Hepatocyte (in vitro differentiated cells): Measurements from ENCODE around the gene CD40. TPM values are rescaled to one million over a fixed set of nuclear protein-coding genes. Genes with fewer than 3 reads are reported as not detected.

Experiments
- DNase-seq: peaks from one replicate; pipeline ENCODE4 v3.0.0-alpha.2; 2016; ENCODE audit warnings: low spot score
- H2AFZ ChIP-seq: fragments of 200-600 bp; sonication (generic); 2 replicates; pipeline ENCODE4 v1.6.0; 2016; ENCODE audit warnings: antibody characterized with exemption, mild to moderate bottlenecking
- H3K27ac ChIP-seq: fragments of 200-600 bp; sonication (generic); 2 replicates; pipeline ENCODE4 v1.5.1; 2016; ENCODE audit warnings: mild to moderate bottlenecking
- H3K27me3 ChIP-seq: fragments of 200-600 bp; sonication (generic); 2 replicates; pipeline ENCODE4 v1.6.1; 2016
- H3K36me3 ChIP-seq: fragments of 200-600 bp; sonication (generic); replicated peaks from 2 replicates; pipeline ENCODE4 v1.5.1; 2016; ENCODE audit warnings: low read depth; ENCODE audit not compliant: insufficient read depth
- H3K4me1 ChIP-seq: fragments of 200-600 bp; sonication (generic); 2 replicates; pipeline ENCODE4 v1.5.1; 2016; ENCODE audit warnings: mild to moderate bottlenecking, moderate library complexity; ENCODE audit not compliant: insufficient read depth
- H3K4me2 ChIP-seq: fragments of 200-600 bp; sonication (generic); 2 replicates; pipeline ENCODE4 v1.6.0; 2016
- H3K4me3 ChIP-seq: fragments of 200-600 bp; sonication (generic); 2 replicates; pipeline ENCODE4 v1.5.1; 2016; ENCODE audit warnings: mild to moderate bottlenecking
- H3K79me2 ChIP-seq: fragments of 200-600 bp; sonication (generic); 2 replicates; pipeline ENCODE4 v1.6.0; 2017; ENCODE audit warnings: mild to moderate bottlenecking
- H3K9me2 ChIP-seq: fragments of 200-600 bp; sonication (generic); replicated peaks from 2 replicates; pipeline ENCODE4 v1.6.0; 2017; ENCODE audit warnings: mild to moderate bottlenecking; ENCODE audit not compliant: insufficient read depth
- H3K9me3 ChIP-seq: fragments of 200-600 bp; sonication (generic); 2 replicates; pipeline ENCODE4 v1.5.1; 2016; ENCODE audit warnings: low read depth, mild to moderate bottlenecking
- H4K20me1 ChIP-seq: fragments of 200-600 bp; sonication (generic); 2 replicates; pipeline ENCODE4 v1.6.0; 2016; ENCODE audit warnings: mild to moderate bottlenecking; ENCODE audit not compliant: insufficient read depth, poor library complexity, severe bottlenecking
- EZH2 ChIP-seq: fragments of 200-600 bp; sonication (generic); IDR thresholded peaks from 2 replicates; pipeline ENCODE4 v1.6.1; 2016; ENCODE audit warnings: antibody characterized with exemption, mild to moderate bottlenecking, borderline replicate concordance
- EZH2phosphoT487 ChIP-seq: fragments of 200-600 bp; sonication (generic); IDR thresholded peaks from one replicate; pipeline ENCODE4 v1.6.1; 2018; ENCODE audit warnings: antibody characterized with exemption, mild to moderate bottlenecking, low read depth, moderate library complexity; ENCODE audit not compliant: unreplicated experiment, severe bottlenecking
- WGBS: methylation state at CpG from one replicate; pipeline ENCODE4 v1.1.6; 2016; ENCODE audit warnings: low lambda C conversion rate; ENCODE audit errors: missing lambda C conversion rate; 5-methylcytosine and 5-hydroxymethylcytosine counted together
- polyA plus RNA-seq: library from polyadenylated mRNA; unstranded; fragments of >200 nt; fragmentation: Nextera tagmentation; extraction: Ambion mirVana; gene quantifications from 2 replicates; pipeline ENCODE4 v1.2.1, GENCODE V29; 2016
- total RNA-seq: library from RNA; depleted of rRNA; stranded (reverse); fragments of >200 nt; gene quantifications from 2 replicates; pipeline ENCODE4 v1.2.3, GENCODE V29; 2014
- TF ChIP-seq, protein P1 (sequence below): fragments of 200-600 bp; sonication (generic); IDR thresholded peaks from 2 replicates; pipeline ENCODE4 v1.5.1; 2016; ENCODE audit warnings: antibody characterized with exemption, mild to moderate bottlenecking; ENCODE audit not compliant: poor library complexity

CD40 gene
- total and polyA plus RNA-seq, 2 experiments from 2014 or later: 3.2 to 8.0 TPM

DNA sequence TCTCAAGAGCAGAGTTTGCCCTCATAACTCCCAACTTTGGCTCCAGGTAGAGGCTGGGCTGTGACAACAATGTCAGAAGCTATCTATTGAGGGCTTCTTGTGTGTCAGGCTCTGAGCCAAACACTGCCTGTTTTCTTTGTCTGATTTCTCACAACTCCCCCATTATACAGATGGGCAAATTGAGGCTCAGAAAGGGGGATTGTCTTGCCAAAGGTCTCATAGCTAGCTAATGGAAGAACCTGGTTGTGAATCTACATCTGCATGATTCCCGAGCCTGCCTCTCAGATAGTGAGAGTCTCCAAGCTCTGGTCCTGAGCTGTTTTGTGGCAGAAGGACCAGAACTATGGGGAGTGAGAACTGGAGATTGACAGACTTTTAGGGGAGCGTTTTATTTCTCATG lies 1.4 kb downstream of the CD40 start:
- Histone ChIP-seq H2AFZ (no peak overlapping the region), H3K4me2 (no peak overlapping the region), H3K27ac (no peak overlapping the region), H3K4me3 (no peak overlapping the region), H3K36me3 (no peaks in the 10 kb centered on the region), H3K9me3 (no peaks in the 10 kb centered on the region), H3K4me1 (no peaks in the 10 kb centered on the region), H3K9me2 (no peaks in the 10 kb centered on the region), H3K79me2 (no peaks in the 10 kb centered on the region), H4K20me1 (no peaks in the 10 kb centered on the region), H3K27me3 (peaks cover 25% of the 10 kb centered on the region)
- 87% methylated on average over 2 of the region's 2 CpGs for WGBS
- no peak for DNase-seq
- TF ChIP-seq EZH2: no peak
- TF ChIP-seq, protein P1, sequence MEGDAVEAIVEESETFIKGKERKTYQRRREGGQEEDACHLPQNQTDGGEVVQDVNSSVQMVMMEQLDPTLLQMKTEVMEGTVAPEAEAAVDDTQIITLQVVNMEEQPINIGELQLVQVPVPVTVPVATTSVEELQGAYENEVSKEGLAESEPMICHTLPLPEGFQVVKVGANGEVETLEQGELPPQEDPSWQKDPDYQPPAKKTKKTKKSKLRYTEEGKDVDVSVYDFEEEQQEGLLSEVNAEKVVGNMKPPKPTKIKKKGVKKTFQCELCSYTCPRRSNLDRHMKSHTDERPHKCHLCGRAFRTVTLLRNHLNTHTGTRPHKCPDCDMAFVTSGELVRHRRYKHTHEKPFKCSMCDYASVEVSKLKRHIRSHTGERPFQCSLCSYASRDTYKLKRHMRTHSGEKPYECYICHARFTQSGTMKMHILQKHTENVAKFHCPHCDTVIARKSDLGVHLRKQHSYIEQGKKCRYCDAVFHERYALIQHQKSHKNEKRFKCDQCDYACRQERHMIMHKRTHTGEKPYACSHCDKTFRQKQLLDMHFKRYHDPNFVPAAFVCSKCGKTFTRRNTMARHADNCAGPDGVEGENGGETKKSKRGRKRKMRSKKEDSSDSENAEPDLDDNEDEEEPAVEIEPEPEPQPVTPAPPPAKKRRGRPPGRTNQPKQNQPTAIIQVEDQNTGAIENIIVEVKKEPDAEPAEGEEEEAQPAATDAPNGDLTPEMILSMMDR: no peak
- TF ChIP-seq EZH2phosphoT487: no peak

DNA sequence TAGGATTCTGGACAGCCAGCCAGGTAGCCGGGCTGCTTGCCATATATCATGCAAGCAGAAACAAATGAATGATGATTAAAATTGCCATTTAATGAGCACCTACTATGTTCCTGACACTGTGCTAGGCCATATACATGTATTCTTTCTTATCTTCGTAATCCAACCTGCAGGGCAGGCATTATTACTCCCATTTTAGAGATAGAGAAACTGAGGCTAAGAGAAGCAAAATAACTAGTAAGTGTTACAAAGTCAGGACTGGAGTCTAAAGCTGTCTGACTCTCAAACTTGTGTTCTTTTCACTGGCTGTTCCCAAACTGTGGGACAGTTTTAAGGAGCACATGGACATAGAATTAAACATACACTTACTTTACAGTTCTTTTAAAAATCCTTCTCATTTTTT lies 2.0 kb downstream of the CD40 start:
- Histone ChIP-seq H3K4me3 (no peak overlapping the region), H3K9me3 (no peaks in the 10 kb centered on the region), H3K27ac (no peak overlapping the region), H3K4me1 (no peaks in the 10 kb centered on the region), H3K9me2 (no peaks in the 10 kb centered on the region), H4K20me1 (no peaks in the 10 kb centered on the region), H3K4me2 (no peak overlapping the region), H3K79me2 (no peaks in the 10 kb centered on the region), H3K27me3 (peaks cover 25% of the 10 kb centered on the region), H3K36me3 (no peaks in the 10 kb centered on the region), H2AFZ (no peak overlapping the region)
- TF ChIP-seq EZH2 (no peak), EZH2phosphoT487 (no peak)
- TF ChIP-seq, protein P1: no peak
- DNase-seq: no peak
- WGBS: 91% methylated on average over 2 of the region's 2 CpGs

DNA sequence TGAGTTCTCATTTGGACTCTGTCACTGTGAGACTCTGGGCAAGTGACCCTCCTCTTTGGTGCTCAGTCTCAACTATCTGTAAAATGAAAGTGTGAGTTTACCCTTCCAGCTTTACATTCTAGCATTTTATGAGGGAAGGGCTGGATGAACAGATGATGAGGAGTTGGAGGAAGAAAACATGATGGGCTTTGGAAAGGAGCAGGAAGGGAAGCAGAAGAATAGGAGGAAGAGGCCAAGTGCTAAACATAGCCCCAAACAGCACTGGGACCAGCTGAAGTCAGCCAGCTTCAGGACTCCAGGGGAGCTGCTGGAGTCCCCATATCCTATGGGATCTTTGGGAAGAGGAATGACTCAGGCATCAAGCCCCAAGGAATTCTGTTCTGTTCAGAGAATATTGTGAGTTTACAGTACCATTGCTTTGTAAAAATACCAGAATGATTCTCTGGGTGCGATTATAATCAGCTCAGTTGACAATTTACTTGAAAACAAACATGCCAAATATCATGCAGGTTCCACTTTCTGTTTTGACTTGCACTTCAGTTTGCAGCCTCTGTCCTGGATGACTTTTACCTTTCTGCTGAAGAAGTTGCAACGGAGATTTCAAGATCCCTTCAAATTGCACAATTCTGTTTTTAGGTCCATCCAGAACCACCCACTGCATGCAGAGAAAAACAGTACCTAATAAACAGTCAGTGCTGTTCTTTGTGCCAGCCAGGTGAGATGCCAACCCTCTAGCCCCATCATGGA lies 3.2 kb downstream of the CD40 start:
- Histone ChIP-seq H3K4me3 (no peak overlapping the region), H3K4me2 (no peak overlapping the region), H3K27ac (no peak overlapping the region), H3K4me1 (no peaks in the 10 kb centered on the region), H3K79me2 (no peaks in the 10 kb centered on the region), H3K9me2 (no peaks in the 10 kb centered on the region), H3K9me3 (no peaks in the 10 kb centered on the region), H3K27me3 (peaks cover 18% of the 10 kb centered on the region), H2AFZ (no peak overlapping the region), H3K36me3 (no peaks in the 10 kb centered on the region), H4K20me1 (no peaks in the 10 kb centered on the region)
- no peak for DNase-seq
- WGBS: 77% methylated on average over 2 of the region's 2 CpGs
- TF ChIP-seq EZH2: no peak
- TF ChIP-seq, protein P1: no peak
- TF ChIP-seq EZH2phosphoT487: no peak

DNA sequence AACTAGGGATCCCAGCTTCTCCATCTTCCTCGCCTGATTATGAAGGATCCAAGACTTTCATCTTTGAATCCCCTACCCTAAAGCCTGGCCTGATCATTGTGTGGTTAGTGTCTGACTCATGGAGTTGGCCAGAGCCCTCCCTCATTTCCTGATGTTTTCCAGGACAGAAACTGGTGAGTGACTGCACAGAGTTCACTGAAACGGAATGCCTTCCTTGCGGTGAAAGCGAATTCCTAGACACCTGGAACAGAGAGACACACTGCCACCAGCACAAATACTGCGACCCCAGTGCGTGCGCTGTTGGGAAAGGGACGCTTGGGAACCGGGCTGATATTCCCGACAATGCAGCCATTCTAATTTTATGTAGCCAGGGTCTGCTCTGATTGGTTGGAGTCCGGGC lies 4.0 kb downstream of the CD40 start:
- H3K4me1 ChIP-seq: no peaks in the 10 kb centered on the region
- no peak overlapping the region for H3K4me3 ChIP-seq
- no peaks in the 10 kb centered on the region for H3K79me2 ChIP-seq
- TF ChIP-seq EZH2phosphoT487: no peak
- TF ChIP-seq EZH2: no peak
- TF ChIP-seq, protein P1: no peak
- no peak overlapping the region for H3K4me2 ChIP-seq
- H4K20me1 ChIP-seq: no peaks in the 10 kb centered on the region
- no peaks in the 10 kb centered on the region for H3K9me2 ChIP-seq
- H3K9me3 ChIP-seq: no peaks in the 10 kb centered on the region
- peaks cover 15% of the 10 kb centered on the region for H3K27me3 ChIP-seq
- DNase-seq: no peak
- no peaks in the 10 kb centered on the region for H3K36me3 ChIP-seq
- WGBS: 66% methylated on average over 11 of the region's 11 CpGs
- H2AFZ ChIP-seq: no peak overlapping the region
- no peak overlapping the region for H3K27ac ChIP-seq
